Jurkat, Clone E6-1 (cell line): ENCODE measurements around the gene INO80B.
A peak's percentile ranks its signal among the peaks of the same experiment; 100 is the strongest.
"Not testable (repeated sequence)": the region's sequence is repeated elsewhere in the genome, so short reads cannot be mapped to it uniquely, and the experiment has no call there.

ENCODE experiments used
- DNase-seq: peaks from one replicate; pipeline ENCODE4 v3.0.0-alpha.2; 2011; ENCODE audit warnings: low read depth, low spot score
- H3K4me3 ChIP-seq: 2 replicates; pipeline ENCODE4 v1.5.1; 2011; ENCODE audit warnings: mild to moderate bottlenecking, low read length, control low read depth, moderate library complexity

INO80B gene

DNA sequence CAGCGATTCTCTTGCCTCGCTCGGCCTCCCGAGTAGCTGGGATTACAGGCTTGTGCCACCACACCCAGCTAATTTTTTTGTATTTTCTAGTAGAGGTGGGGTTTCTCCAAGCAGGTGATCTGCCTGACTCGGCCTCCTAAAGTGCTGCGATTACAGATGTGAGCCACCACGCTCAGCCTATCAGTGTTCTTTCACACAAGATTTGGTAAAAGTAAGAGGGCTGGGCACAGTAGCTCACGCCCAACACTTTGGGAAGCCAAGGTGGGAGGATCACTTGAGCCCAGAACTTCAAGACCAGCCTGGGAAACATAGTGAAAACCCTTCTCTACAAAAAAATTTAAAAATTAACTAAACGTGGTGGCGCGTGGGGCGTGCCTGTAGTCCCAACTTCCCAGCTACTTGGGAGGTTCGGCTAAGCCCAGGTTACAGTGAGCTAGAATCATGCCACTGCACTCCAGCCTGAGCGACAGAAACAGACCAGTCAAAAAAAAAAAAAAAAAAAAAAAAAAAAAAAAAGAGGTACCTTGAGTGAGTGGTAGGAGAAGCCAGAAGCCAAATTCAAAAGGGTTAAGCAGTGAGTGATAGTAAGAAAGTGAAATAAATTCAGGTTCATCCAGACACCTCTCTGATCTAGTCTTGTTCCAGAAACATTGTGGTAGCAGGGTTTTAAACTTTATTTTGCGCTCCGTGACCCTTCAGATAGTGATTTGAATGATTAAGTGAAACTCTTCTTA, 16.6 kb downstream of the INO80B start:
- DNase-seq: no peak

DNA sequence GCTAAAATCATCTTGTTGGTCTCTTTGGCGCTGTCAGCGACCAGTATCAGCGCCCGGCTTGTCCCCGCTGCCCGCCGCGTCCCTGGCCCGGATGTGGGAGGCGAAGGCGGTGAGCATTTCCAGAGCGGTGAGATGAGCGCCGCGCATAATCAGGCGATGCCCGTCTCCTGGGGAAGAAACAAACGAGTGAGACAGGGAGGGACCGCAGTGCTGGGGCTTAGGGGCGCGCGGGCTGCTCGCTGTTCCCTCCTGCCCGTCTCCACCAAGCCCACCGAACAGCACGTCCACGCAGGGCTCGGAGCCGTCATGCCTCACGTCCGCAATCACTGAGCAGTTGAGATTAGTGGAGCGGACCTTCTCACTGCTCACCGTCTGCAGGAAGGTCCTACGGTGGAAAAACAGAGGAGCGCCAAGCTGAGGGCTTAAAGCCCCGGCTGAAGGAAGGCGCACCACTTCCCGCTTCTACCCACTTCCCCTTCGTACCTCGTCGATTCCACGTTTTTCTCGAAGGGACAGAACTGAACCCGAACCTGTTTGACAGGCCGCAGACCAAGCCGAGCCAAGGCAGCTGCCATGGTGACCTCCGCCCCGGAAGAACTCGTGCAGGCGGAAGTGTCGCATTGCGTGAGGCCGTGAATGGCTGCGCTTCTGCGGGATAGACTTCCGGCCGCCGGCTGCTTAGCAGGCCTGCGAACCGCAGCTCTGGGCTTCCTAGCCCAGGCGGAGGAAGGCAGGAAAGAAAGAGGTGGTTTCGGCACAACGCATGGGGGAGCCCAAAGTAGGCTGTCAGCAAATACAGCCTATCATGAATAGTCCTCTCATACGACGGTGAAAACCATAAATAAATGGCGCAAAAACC, 17.4 kb downstream of the INO80B start, which contains the start of gene MRPL53:
Gene MRPL53, minus strand, starts transcription at position 595 of the 859 bp plus-strand sequence. Its CDS starts 20 bp downstream, at position 575.
- peak within 1 kb of the TSS; percentile 96 for H3K4me3 ChIP-seq
- DNase-seq: peak; percentile 96

More for the DNA sequence above, 16.6 kb downstream of the INO80B start:
- peak overlapping the region; percentile 96 for H3K4me3 ChIP-seq

DNA sequence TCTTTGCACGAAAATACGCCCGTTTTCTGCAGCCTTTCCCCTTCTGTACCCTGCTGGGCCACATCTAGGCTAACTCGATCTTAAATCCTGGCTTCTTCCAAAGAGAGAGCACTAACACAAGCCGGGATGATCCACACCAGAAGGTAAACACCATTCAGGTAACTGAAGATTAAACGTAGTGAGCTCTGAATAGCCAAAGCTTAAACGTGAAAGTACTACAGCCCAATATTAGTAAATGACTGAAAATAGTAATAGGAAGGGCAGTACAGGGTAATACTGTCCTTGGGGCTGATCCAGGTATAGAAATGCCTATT, 18.0 kb downstream of the INO80B start:
- DNase-seq: no peak
- H3K4me3 ChIP-seq: peak overlapping the region; percentile 96

DNA sequence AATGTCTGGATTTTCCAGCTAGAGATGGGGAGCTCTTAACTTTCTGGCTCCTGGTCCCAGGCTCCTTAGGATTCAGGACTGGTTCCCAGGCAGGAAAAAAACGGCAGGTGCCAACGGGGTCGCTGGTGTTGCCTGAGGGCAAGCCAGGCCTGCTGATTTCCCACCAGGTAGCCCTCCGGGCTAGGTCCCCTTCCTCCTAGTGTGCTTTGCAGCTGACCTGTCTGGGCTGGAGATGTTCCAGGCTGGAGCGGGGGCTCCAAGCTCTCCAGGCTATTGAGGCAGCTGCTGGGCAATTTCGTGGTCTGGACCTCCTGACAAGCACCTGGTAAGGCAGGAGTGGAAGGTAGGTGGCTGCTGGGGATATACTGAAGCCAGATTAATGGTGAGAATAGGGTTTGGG, 19.6 kb downstream of the INO80B start:
- no peak for DNase-seq

DNA sequence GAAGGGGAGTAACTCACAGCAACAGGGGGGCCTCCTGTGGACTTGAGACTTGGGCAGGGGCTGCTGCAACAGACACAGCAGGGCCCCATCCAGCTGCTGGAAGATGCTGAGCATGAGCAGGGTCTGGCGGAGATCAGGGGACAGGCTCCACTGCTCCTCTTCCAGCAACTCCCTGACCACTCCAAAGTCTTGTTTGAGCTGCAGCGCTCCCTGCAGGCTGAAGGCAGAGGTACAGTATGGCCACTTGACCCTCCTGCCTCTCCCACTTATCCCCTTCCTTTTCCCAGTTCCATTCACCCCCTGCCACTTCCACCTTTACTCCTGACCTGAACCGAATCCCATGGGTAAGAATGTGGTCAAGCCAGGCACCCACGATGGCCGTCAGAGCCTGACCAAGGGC, 20.0 kb downstream of the INO80B start:
- no peak for DNase-seq

More for the DNA sequence above, 19.6 kb downstream of the INO80B start:
- no peak overlapping the region for H3K4me3 ChIP-seq

DNA sequence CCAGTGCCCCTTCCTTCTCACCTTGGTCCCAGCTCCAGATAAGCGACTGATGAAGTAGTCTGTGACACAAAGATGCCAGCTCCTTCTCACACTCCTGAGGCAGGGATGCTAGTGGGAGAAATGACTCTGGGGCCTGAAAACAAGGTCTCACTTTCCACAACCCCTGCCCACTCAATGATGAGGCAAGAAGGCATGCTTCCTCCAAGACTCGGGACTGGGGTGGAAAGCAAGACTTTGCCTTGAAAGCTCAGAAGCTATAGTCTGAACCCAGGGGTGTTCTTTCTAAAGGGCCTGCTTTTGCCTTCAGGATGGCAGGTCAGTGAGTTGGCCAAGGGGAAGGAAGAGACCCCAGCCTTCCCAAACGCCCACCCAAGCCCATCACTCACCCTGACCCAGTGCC, 26.5 kb downstream of the INO80B start:
- H3K4me3 ChIP-seq: peak overlapping the region; percentile 95
- no peak for DNase-seq

More for the DNA sequence above, 20.0 kb downstream of the INO80B start:
- H3K4me3 ChIP-seq: no peak overlapping the region

DNA sequence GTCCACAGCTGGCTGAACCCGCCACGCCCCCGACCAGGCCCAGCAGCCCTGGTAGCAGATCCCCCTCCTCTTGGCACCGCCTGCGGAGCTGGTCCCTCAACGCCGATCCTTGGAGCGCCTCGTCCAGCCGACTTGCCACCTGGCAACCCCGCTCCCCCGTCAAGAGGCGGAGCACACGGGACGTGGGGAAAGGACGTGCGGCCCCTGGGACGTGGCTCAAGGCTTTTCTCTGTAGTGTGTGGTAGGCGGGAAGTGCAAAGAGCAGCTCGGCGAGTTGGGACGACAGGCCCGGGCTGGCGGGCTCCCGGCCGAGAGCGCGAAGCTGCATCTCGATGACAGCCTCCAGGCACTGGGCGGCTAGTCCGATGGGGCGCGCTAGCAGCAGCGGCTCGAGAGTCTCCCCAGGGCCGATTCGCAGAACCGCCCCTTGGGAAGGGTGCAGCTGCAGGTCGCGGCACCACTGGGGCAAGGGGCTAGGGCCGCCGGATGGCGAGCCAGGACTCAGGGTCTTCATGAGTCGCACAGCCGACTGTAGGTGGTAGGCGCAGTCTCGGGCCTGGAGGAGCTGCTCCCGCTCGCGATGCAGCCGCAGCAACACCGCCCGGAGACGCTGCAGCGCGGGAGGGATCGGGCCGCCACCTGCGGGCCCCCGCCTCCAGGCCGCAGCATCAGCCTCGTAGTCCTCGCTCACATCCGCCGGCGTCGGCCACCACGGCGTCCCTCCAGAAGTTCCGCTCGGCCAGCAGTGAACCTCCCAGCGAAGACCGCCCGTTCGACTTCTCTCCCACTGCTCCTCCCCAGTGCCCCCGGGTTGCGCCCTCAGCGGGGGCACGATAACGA, 27.3 kb downstream of the INO80B start:
- peak overlapping the region; percentile 95 for H3K4me3 ChIP-seq
- no peak for DNase-seq

DNA sequence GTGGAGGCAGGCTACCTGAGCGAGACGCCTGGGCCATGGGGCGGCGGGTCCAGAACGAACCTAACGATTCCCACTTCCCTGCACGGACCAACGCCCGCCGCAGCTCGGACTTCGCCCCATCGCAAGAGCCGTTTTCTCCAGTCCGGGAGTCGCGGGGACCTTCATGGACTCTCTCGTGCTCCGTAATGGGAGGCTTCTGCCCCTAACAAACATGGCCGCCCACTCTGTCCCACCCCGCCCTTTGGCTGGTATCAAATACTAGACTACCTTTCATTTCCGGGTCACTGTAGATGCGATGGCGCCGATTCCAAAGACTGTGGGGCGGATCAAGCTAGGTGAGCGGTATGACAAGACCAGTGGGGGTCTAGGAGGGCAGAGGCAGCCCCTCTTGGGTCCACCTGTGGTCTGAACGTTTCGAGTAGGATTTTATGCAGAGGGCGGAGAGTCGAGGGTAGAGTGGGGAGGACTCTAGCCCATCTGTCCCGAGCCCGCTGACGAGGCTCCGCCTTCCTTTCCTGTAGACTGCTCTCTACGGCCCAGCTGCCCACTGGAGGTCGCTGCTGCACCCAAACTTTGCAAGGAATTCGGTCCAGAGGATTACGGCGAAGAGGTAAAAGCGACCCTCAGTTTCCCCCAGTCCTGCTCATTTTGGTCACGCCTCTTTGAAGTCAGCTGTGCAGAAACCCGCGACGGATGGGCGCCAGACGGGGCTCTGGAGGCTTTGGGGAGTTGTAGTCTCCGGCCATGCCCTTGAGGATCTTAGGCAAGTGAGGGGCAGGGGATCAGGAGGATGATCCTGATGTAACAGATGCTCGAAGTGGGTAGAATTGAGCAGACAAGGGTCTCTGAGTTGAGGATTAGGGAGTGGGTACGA, 28.2 kb downstream of the INO80B start, which contains the start of the genes CCDC142 and TTC31:
Gene CCDC142, minus strand, starts transcription at position 198 of the 874 bp plus-strand sequence. Its CDS starts 161 bp downstream, at position 37.
Gene TTC31, plus strand, starts transcription at position 281 of the 874 bp plus-strand sequence. Its CDS starts 15 bp downstream, at position 296.
- peak within 1 kb of the TSS; percentile 95 for H3K4me3 ChIP-seq
- peak; percentile 93 for DNase-seq

DNA sequence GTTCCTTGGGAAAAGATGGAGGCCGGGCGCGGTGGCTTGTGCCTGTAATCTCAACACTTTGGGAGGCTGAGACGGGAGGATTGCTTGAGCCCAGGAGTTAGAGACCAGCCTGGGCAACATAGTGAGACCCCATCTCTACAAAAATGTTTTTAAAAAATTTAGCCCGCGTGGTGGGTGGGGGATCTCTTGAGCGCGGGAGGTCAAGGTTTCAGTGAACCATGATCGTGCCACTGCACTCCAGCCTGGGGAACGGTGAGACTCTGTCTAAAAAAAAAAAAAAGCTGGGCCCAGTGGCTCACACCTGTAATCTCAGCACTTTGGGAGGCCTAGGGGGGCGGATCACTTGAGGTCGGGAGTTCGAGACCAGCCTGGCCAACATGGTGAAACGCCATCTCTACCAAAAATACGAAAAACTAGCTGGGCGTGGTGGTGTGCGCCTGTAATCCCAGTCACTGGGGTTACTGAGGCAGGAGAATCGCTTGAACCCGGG, 28.8 kb downstream of the INO80B start:
- DNase-seq: not testable (repeated sequence)

DNA sequence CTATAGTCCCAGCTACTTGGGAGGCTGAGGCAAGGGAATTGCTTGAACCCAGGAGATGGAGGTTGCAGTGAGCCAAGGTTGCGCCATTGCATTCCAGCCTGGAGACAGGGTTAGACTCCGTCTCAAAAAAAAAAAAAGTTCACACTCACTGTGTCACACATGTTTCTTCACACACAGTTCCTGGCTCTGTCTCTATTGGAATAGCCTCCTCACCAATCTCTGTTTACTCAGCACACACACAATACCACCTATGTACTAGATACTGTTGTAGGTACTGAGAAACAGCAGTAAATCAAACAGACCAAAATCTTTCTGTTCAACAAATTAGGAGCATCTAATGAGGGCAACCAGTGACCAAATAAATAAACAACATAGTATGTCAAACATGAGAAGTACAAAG, 31.3 kb downstream of the INO80B start:
- H3K4me3 ChIP-seq: no peak overlapping the region
- no peak for DNase-seq

More for the DNA sequence above, 28.8 kb downstream of the INO80B start:
- peak overlapping the region; percentile 95 for H3K4me3 ChIP-seq

DNA sequence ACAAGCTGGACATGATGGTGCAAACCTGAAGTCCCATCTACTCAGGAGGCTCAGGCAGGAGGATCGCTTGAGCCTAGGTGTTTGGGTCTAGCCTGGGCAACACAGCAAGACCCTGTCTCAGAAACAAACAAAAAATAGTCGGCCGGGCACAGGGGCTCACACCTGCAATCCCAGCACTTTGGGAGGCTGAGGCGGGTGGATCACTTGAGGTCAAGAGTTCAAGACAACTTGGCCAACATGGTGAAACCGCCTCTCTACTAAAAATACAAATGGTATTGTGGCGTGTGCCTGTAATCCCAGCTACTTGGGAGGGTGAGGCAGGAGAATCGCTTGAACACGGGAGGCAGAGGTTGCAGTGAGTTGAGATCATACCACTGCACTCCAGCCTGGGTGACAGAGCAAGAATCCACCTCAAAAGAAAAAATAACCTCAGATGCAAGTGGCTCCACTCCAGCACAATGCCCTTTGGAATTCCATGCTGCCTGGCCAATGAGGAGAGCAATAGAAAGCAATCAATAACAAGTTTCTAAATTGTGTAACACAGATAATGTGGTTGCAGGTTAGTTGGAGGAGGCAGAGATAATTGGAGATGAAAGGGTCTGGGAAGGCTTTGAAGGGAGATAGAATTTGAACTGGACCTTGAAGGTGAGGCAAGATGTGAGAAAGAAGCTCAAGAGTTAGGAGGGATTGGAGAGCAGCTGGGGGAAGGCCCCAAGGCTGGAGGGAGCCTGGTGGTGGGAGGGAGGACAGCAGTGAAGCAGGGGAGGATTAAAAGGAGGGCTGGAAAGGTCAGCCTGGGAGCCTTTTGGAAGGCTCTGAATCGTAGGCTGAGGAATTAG, 34.0 kb downstream of the INO80B start:
- DNase-seq: no peak
- no peak overlapping the region for H3K4me3 ChIP-seq

DNA sequence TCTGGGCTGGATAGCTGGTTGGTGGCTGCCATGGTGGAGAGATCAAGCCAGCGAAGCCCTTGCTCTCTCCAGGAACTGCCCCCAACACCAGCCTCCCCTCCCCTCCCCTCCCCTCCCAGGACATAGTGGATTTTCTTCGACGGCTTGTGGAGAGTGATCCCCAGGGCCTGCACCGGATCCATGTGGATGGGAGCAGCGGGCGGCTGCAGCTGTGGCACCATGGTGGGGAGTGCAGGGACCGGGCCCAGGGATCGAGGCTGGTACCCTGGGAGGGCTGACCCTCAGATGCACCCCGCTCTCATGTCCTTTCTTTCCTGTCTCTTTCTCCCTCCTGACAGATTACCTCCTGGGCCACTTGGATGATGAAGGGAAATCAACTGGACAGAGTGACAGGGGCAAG, 35.0 kb downstream of the INO80B start:
- H3K4me3 ChIP-seq: no peak overlapping the region
- no peak for DNase-seq

DNA sequence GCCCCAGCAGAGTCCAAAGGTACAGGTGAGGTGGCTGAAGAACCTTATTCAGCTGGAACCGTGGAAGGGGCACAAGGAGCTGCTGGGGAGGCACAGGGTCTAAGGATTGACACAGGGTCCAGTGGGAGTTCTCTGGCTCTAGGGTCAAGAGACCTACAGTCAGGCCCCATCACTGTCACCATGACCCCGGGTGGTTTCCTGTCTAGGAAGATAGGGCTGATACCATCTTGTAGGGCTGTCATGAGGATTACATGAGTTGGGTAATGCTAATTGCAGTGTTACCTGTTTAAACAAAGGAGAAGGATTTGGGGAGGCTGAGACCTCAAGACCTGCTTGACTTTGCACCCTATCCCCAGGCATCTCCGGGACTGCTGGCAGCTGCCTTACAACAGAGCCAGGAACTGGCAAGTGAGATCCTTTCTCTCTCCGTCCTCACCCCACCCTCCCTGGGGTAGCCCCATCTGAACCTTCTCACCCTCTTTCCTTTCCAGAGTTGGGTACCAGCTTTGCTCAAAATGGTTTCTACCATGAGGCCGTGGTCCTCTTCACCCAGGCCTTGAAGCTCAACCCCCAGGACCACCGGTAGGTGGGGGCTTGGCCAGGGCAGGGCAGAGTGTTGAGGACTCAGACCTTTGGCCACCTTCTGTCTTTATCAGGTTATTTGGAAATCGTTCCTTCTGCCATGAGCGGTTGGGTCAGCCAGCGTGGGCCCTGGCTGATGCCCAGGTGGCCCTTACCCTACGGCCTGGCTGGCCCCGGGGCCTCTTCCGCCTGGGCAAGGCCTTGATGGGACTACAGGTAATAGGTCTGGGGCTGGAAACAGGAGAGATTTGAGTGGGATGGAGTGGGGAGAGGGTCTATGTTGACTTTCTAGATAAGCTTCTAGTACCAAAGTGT, 37.0 kb downstream of the INO80B start:
- no peak for DNase-seq
- no peak overlapping the region for H3K4me3 ChIP-seq

DNA sequence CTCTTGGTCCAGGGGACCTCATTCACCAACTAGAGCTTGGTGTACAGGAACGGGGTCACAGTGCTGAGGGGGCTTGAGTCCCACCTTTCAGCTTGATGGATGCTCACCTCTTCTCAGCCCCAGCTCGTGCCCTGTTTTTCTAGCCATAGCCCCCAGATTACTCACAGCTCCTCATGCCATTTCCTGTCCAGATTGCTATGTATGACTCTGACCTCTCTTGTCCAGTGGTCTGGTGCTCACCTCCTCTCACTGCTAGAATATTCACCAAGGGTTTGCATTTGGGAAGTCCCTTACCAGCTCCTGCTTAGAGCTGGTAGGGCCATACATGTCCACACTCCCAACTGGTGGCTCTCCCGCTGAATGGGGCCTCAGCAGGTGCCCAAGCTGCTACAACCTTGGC, 38.7 kb downstream of the INO80B start:
- DNase-seq: no peak
- H3K4me3 ChIP-seq: no peak overlapping the region

DNA sequence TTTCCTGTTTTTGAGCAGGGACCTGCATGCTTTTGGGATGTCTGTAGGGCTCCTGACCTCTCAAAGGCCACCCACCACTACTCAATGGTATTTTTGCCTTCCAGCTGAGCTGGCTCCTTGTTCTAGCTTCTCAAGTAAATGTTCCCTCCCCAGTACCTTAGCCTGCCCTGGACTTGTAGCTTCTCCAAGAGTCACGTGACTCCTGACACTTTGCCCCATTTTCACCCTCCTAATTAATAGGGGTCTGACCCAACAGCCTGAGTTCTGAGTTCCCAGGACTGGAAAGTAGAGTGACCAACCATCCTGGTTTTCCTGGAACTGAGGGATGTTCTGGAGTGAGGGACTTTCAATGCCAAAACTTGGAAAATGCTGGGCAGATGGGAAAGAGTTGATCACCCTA, 40.6 kb downstream of the INO80B start:
- no peak for DNase-seq
- H3K4me3 ChIP-seq: no peak overlapping the region

DNA sequence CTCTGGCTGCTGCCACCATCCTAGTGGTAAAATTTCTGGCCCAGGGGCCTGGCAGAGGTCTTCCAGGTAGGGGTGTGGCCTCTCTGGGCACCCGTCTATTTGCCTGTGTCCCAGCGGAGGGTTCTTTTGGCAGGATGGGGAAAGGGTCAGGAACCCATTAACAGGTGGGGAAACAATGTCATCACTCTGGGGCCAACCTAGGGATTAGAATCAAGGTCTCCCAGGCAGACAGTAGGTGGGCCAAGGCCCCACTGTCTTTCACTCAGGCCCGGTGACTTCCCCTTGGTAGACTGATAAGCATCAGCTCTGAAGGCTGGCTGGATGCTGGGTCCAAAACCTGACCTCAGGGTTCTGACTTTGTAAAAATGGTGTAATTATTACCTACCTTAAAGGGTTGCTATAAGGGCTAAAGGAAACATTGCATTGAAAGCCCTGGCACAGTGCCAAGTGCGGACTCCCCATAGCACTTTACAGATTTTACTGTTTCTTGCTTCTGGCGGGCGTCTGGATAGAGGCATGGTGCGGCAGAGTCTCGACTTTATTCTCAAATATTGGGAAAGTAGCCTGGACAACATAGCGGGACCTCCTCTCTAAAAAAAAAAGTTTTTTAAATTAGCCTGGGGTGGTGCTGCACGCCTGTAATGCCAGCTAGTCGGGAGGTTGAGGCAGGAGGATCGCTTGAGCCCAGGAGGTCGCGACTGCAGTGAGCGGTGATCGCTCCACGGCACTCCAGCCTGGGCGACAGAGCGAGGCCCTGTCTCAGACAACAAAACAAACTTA, 42.3 kb downstream of the INO80B start:
- H3K4me3 ChIP-seq: no peak overlapping the region

More for the DNA sequence above, 42.3 kb downstream of the INO80B start:
- DNase-seq: no peak
